ENCODE measurements around the gene FNDC3B.

GRCh38 chr3:172320468-172320867, 281.1 kb downstream of the FNDC3B start:
- no peak for TF ChIP-seq EZH2phosphoT487 (IDR thresholded peaks at IDR 0.05; ENCODE audit: low read length)
- TF ChIP-seq, protein P1, sequence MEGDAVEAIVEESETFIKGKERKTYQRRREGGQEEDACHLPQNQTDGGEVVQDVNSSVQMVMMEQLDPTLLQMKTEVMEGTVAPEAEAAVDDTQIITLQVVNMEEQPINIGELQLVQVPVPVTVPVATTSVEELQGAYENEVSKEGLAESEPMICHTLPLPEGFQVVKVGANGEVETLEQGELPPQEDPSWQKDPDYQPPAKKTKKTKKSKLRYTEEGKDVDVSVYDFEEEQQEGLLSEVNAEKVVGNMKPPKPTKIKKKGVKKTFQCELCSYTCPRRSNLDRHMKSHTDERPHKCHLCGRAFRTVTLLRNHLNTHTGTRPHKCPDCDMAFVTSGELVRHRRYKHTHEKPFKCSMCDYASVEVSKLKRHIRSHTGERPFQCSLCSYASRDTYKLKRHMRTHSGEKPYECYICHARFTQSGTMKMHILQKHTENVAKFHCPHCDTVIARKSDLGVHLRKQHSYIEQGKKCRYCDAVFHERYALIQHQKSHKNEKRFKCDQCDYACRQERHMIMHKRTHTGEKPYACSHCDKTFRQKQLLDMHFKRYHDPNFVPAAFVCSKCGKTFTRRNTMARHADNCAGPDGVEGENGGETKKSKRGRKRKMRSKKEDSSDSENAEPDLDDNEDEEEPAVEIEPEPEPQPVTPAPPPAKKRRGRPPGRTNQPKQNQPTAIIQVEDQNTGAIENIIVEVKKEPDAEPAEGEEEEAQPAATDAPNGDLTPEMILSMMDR (IDR thresholded peaks at IDR 0.05; ENCODE audit: low read length), result no peak
- TF ChIP-seq EZH2 (optimal IDR thresholded peaks at IDR 0.05; ENCODE audit: low read depth, low read length), result no peak
